Sigmoid colon (tissue), 4 donors: Measurements from ENCODE around the gene TMEM109.

Experiments used
- CTCF ChIP-seq, 4 experiments: fragments of 450-650 bp in 3 of 4; fragments of 200-600 bp in 1 of 4; IDR thresholded peaks; one replicate each; pipeline ENCODE4 v1.5.1; 2016 to 2019; ENCODE audit warnings: antibody characterized with exemption in 4 of 4, mild to moderate bottlenecking in 3 of 4, moderate library complexity in 2 of 4
- EP300 ChIP-seq, 4 donors: sonication (generic); formaldehyde crosslinking; IDR thresholded peaks; one replicate each; pipeline ENCODE4 v1.6.1; 2017; ENCODE audit warnings: antibody characterized with exemption in 4 of 4

- TF ChIP-seq EP300 (IDR thresholded peaks at IDR 0.05) = peak in 1 of 4 donors; percentile 57
- no peak for TF ChIP-seq CTCF (IDR thresholded peaks at IDR 0.05)
Observed at GRCh38 chr11:60906132-60906972, 7.6 kb upstream of the TMEM109 start, which contains the start of gene PRPF19.
